Measurements from ENCODE around the gene LRRC4.

LRRC4 gene

GRCh38 chr7:127979113-127979727 lies 52.0 kb downstream of the LRRC4 start:
- Histone ChIP-seq H3K27me3 (replicated peaks in 2 of 5; ENCODE audit: control insufficient read depth in 4 of 5, insufficient read depth in 5 of 5, low read length in 4 of 5) (no peaks in the 10 kb centered on the region), H3K27ac (ENCODE audit: insufficient read depth in 1 of 2, low read depth in 1 of 2, low read length in 2 of 2, poor library complexity in 1 of 2, severe bottlenecking in 2 of 2) (no peak overlapping the region), H3K9me3 (ENCODE audit: control extremely low read depth in 1 of 5, control insufficient read depth in 4 of 5, insufficient read depth in 2 of 5, low read depth in 1 of 5, low read length in 4 of 5) (peaks cover 3 to 19% (median 15%) of the 10 kb centered on the region in 5 experiments), H3K36me3 (ENCODE audit: control insufficient read depth in 4 of 4, insufficient read depth in 4 of 4, low read length in 3 of 4) (peaks cover 4 to 41% (median 21%) of the 10 kb centered on the region in 4 experiments), H3K4me3 (ENCODE audit: control insufficient read depth in 1 of 7, extremely low read depth in 1 of 7, insufficient read depth in 4 of 7, low read depth in 2 of 7, low read length in 6 of 7) (no peak overlapping the region), H3K4me1 (ENCODE audit: control extremely low read depth in 1 of 4, control insufficient read depth in 4 of 4, insufficient read depth in 4 of 4, low read length in 3 of 4) (no peaks in the 10 kb centered on the region)
- WGBS (ENCODE audit: insufficient coverage), result 98% methylated on average over 8 of the region's 9 CpGs
- CTCF ChIA-PET, result interaction anchor here (1.4 kb wide), 1 partner anchor 19 kb away, joined by 3 read pairs; no protein-coding TSS in a partner anchor
- POLR2A ChIA-PET, result no interaction called here
- DNase-seq, result no peak

- Histone ChIP-seq H3K4me1 (ENCODE audit: control extremely low read depth in 1 of 4, control insufficient read depth in 4 of 4, insufficient read depth in 4 of 4, low read length in 3 of 4) (no peaks in the 10 kb centered on the region), H3K9me3 (ENCODE audit: control extremely low read depth in 1 of 5, control insufficient read depth in 4 of 5, insufficient read depth in 2 of 5, low read depth in 1 of 5, low read length in 4 of 5) (peaks cover 3 to 19% (median 15%) of the 10 kb centered on the region in 5 experiments), H3K27ac (ENCODE audit: insufficient read depth in 1 of 2, low read depth in 1 of 2, low read length in 2 of 2, poor library complexity in 1 of 2, severe bottlenecking in 2 of 2) (no peak overlapping the region), H3K36me3 (ENCODE audit: control insufficient read depth in 4 of 4, insufficient read depth in 4 of 4, low read length in 3 of 4) (peaks cover 4 to 41% (median 21%) of the 10 kb centered on the region in 4 experiments), H3K4me3 (ENCODE audit: control insufficient read depth in 1 of 7, extremely low read depth in 1 of 7, insufficient read depth in 4 of 7, low read depth in 2 of 7, low read length in 6 of 7) (no peak overlapping the region), H3K27me3 (replicated peaks in 2 of 5; ENCODE audit: control insufficient read depth in 4 of 5, insufficient read depth in 5 of 5, low read length in 4 of 5) (no peaks in the 10 kb centered on the region)
- POLR2A ChIA-PET, result no interaction called here
- CTCF ChIA-PET, result no interaction called here
- no peak for DNase-seq
- WGBS (ENCODE audit: insufficient coverage), result 100% methylated on average over 1 of the region's 4 CpGs
Measured at GRCh38 chr7:127978421-127978820, 52.8 kb downstream of the LRRC4 start.

Measured in common myeloid progenitor, CD34-positive (primary cell).